HEK293 (cell line): Measurements from ENCODE around the gene TBC1D19.

Source experiments
- CTCF ChIA-PET: fragments of 350-600 bp; formaldehyde crosslinking; extraction: SDS; loops from one replicate; lab custom pipeline; 2021; ENCODE audit warnings: antibody characterized with exemption; lab: Yijun Ruan, JAX
- POLR2A ChIA-PET: fragments of 300-600 bp; formaldehyde crosslinking; extraction: SDS; loops from one replicate; lab custom pipeline; 2020; ENCODE audit warnings: antibody characterized with exemption, inconsistent platforms; lab: Yijun Ruan, JAX
- H3K27ac ChIP-seq: fragments of 200-500 bp; sonication (Bioruptor generic); 2 replicates; pipeline ENCODE4 v1.5.1; 2014; ENCODE audit warnings: low read depth, low read length, control low read depth, inconsistent platforms; ENCODE audit errors: extremely low read depth
- H3K36me3 ChIP-seq, 2 experiments: fragments of 200-500 bp in 1 of 2; sonication (Bioruptor generic) in 1 of 2; 1 replicate in 1 of 2; 2 replicates in 1 of 2; pipeline ENCODE4 v1.5.1; 2014 to 2017; ENCODE audit warnings: inconsistent platforms in 2 of 2, low read length in 2 of 2; ENCODE audit not compliant: control insufficient read depth in 2 of 2, insufficient read depth in 1 of 2
- H3K4me1 ChIP-seq: fragments of 200-500 bp; sonication (Bioruptor generic); 2 replicates; pipeline ENCODE4 v1.5.1; 2014; ENCODE audit warnings: mild to moderate bottlenecking, low read length, inconsistent platforms; ENCODE audit not compliant: control insufficient read depth, insufficient read depth
- H3K4me3 ChIP-seq: 2 replicates; pipeline ENCODE4 v1.5.1; 2011; ENCODE audit warnings: low read depth, mild to moderate bottlenecking, control low read depth, low read length, moderate library complexity
- H3K9me3 ChIP-seq: fragments of 200-500 bp; sonication (Bioruptor generic); 2 replicates; pipeline ENCODE4 v1.5.1; 2014; ENCODE audit warnings: low read depth, low read length, inconsistent platforms; ENCODE audit not compliant: control insufficient read depth, insufficient read depth
- EGR2 ChIP-seq: fragments of 450-650 bp; formaldehyde crosslinking; IDR thresholded peaks from 2 replicates; pipeline ENCODE4 v1.5.1; 2016; ENCODE audit warnings: low read depth, missing biosample characterization, missing genetic modification characterization
- FEZF1 ChIP-seq: fragments of 450-650 bp; formaldehyde crosslinking; IDR thresholded peaks from 2 replicates; pipeline ENCODE4 v1.5.1; 2016; ENCODE audit warnings: missing biosample characterization, missing genetic modification characterization
- IKZF3 ChIP-seq: fragments of 450-650 bp; IDR thresholded peaks from 2 replicates; pipeline ENCODE4 v1.5.0; 2018; ENCODE audit warnings: missing biosample characterization, mild to moderate bottlenecking, missing genetic modification characterization, moderate library complexity
- KLF1 ChIP-seq: fragments of 450-650 bp; formaldehyde crosslinking; IDR thresholded peaks from 2 replicates; pipeline ENCODE4 v1.5.1; 2016; ENCODE audit warnings: missing biosample characterization, missing genetic modification characterization
- KLF9 ChIP-seq: fragments of 450-650 bp; formaldehyde crosslinking; IDR thresholded peaks from 2 replicates; pipeline ENCODE4 v1.5.1; 2016; ENCODE audit warnings: missing biosample characterization, missing genetic modification characterization, low read depth
- TCF7L2 ChIP-seq: IDR thresholded peaks from 2 replicates; pipeline ENCODE4 v1.6.1; 2011; ENCODE audit warnings: low read depth, mild to moderate bottlenecking, inconsistent platforms, low read length, moderate library complexity, borderline replicate concordance
- ZFHX2 ChIP-seq: fragments of 450-650 bp; formaldehyde crosslinking; conservative IDR thresholded peaks from 2 replicates; pipeline ENCODE4 v1.5.1; 2016; ENCODE audit warnings: missing biosample characterization, missing genetic modification characterization
- ZNF133 ChIP-seq: fragments of 450-650 bp; formaldehyde crosslinking; IDR thresholded peaks from 2 replicates; pipeline ENCODE4 v1.5.1; 2016; ENCODE audit warnings: missing biosample characterization, missing genetic modification characterization
- ZNF202 ChIP-seq: fragments of 450-650 bp; formaldehyde crosslinking; IDR thresholded peaks from 2 replicates; pipeline ENCODE4 v1.5.1; 2016; ENCODE audit warnings: missing biosample characterization, missing genetic modification characterization, borderline replicate concordance
- ZNF221 ChIP-seq: fragments of 450-650 bp; formaldehyde crosslinking; IDR thresholded peaks from 2 replicates; pipeline ENCODE4 v1.5.1; 2017; ENCODE audit warnings: missing biosample characterization, missing genetic modification characterization, borderline replicate concordance
- ZNF223 ChIP-seq: fragments of 450-650 bp; formaldehyde crosslinking; IDR thresholded peaks from 2 replicates; pipeline ENCODE4 v1.5.1; 2016; ENCODE audit warnings: missing biosample characterization, missing genetic modification characterization
- ZNF292 ChIP-seq: fragments of 450-650 bp; formaldehyde crosslinking; IDR thresholded peaks from 2 replicates; pipeline ENCODE4 v1.5.1; 2016; ENCODE audit warnings: low read depth, missing biosample characterization, missing genetic modification characterization, borderline replicate concordance
- ZNF324 ChIP-seq: fragments of 450-650 bp; formaldehyde crosslinking; IDR thresholded peaks from 2 replicates; pipeline ENCODE4 v1.5.1; 2016; ENCODE audit warnings: missing biosample characterization, missing genetic modification characterization
- ZNF416 ChIP-seq: fragments of 450-650 bp; formaldehyde crosslinking; IDR thresholded peaks from 2 replicates; pipeline ENCODE4 v1.5.1; 2016; ENCODE audit warnings: missing biosample characterization, missing genetic modification characterization
- ZNF555 ChIP-seq: fragments of 450-650 bp; formaldehyde crosslinking; conservative IDR thresholded peaks from 2 replicates; pipeline ENCODE4 v1.5.1; 2017; ENCODE audit warnings: missing biosample characterization, mild to moderate bottlenecking, missing genetic modification characterization, inconsistent platforms
- ZNF777 ChIP-seq: fragments of 450-650 bp; formaldehyde crosslinking; IDR thresholded peaks from 2 replicates; pipeline ENCODE4 v1.5.1; 2017; ENCODE audit warnings: missing biosample characterization, missing genetic modification characterization, borderline replicate concordance
- ZXDB ChIP-seq: fragments of 450-650 bp; formaldehyde crosslinking; IDR thresholded peaks from 2 replicates; pipeline ENCODE4 v1.5.1; 2016; ENCODE audit warnings: missing biosample characterization, missing genetic modification characterization
- TF ChIP-seq, protein P1 (sequence below): sonication (generic); formaldehyde crosslinking; IDR thresholded peaks from 2 replicates; pipeline ENCODE4 v1.8.1; 2022; ENCODE audit warnings: mild to moderate bottlenecking, moderate library complexity, missing genetic modification reagents
- TF ChIP-seq, protein P2 (sequence below): fragments of 450-650 bp; formaldehyde crosslinking; IDR thresholded peaks from 2 replicates; pipeline ENCODE4 v1.5.1; 2017; ENCODE audit warnings: missing biosample characterization, missing genetic modification characterization
- TF ChIP-seq, protein P3 (sequence below): fragments of 450-650 bp; formaldehyde crosslinking; IDR thresholded peaks from 2 replicates; pipeline ENCODE4 v1.5.1; 2017; ENCODE audit warnings: missing biosample characterization, missing genetic modification characterization
- TF ChIP-seq, protein P4 (sequence below): fragments of 450-650 bp; formaldehyde crosslinking; IDR thresholded peaks from 2 replicates; pipeline ENCODE4 v1.5.1; 2016; ENCODE audit warnings: missing biosample characterization, missing genetic modification characterization
- TF ChIP-seq, protein P5 (sequence below): fragments of 450-650 bp; IDR thresholded peaks from 2 replicates; pipeline ENCODE4 v1.5.1; 2018; ENCODE audit warnings: missing biosample characterization, mild to moderate bottlenecking, missing genetic modification characterization
- TF ChIP-seq, protein P6 (sequence below): fragments of 450-650 bp; formaldehyde crosslinking; IDR thresholded peaks from 2 replicates; pipeline ENCODE4 v1.5.1; 2016; ENCODE audit warnings: missing biosample characterization, missing genetic modification characterization

Gene TBC1D19

DNA sequence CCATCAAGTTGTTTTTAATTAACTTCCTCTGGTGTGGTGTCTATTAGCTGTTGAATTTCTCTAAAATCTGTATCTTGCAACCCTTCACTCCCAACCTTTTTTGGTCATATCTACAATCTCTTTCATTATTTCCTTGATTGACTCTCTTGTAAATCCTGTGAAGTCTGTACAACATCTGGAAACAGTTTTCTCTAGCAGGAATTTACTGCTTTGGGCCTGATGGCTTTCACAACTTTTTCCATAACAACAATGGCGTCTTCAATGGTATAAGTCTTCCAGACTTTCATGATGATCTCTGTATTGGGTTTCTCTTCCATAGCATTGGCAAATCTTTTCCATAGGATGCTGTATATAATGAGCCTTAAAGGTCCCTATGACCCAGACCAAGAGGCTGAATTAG is 49.0 kb downstream of the TBC1D19 start:
- CTCF ChIA-PET = no interaction called here

DNA sequence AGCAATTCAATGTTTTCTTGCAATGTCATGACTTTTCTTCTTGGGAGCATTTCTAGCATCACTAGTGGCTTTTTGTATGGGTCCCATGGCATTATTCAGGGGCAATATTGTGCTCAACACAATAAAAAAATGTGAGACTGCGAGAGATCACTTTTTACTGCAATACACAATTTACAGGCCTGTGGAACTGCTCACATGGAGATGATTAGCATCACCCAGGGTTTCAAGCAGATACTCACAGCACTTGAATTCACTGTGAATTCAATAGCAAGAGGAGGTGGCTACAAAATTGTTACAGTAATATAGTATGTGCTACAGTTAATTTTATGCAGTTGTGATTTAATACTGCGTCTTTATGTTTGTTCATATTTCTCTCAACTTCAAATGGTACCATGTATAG is 50.4 kb downstream of the TBC1D19 start:
- CTCF ChIA-PET = no interaction called here
- POLR2A ChIA-PET = no interaction called here
- Histone ChIP-seq H3K36me3 (peaks cover 4 to 12% of the 10 kb centered on the region in 2 experiments; a peak in 2 of 3 replicates), H3K9me3 (no peaks in the 10 kb centered on the region), H3K4me1 (no peaks in the 10 kb centered on the region), H3K4me3 (no peak overlapping the region)
- TF ChIP-seq ZNF202 (tag by site-specific recombination) (no peak), FEZF1 (tag by site-specific recombination) (no peak), ZNF324 (tag by site-specific recombination) (no peak), ZNF555 (no peak), ZNF221 (tag by site-specific recombination) (no peak), KLF1 (tag by site-specific recombination) (no peak), ZNF133 (tag by site-specific recombination) (no peak), ZNF416 (tag by site-specific recombination) (no peak), EGR2 (tag by site-specific recombination) (no peak), KLF9 (no peak), TCF7L2 (no peak), ZXDB (no peak), ZNF777 (tag by site-specific recombination) (no peak), ZNF292 (tag by site-specific recombination) (no peak), ZFHX2 (tag by site-specific recombination) (no peak)
- TF ChIP-seq, protein P1, sequence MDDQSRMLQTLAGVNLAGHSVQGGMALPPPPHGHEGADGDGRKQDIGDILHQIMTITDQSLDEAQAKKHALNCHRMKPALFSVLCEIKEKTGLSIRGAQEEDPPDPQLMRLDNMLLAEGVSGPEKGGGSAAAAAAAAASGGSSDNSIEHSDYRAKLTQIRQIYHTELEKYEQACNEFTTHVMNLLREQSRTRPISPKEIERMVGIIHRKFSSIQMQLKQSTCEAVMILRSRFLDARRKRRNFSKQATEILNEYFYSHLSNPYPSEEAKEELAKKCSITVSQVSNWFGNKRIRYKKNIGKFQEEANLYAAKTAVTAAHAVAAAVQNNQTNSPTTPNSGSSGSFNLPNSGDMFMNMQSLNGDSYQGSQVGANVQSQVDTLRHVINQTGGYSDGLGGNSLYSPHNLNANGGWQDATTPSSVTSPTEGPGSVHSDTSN (CRISPR knock-in tag) = no peak
- TF ChIP-seq, protein P2, sequence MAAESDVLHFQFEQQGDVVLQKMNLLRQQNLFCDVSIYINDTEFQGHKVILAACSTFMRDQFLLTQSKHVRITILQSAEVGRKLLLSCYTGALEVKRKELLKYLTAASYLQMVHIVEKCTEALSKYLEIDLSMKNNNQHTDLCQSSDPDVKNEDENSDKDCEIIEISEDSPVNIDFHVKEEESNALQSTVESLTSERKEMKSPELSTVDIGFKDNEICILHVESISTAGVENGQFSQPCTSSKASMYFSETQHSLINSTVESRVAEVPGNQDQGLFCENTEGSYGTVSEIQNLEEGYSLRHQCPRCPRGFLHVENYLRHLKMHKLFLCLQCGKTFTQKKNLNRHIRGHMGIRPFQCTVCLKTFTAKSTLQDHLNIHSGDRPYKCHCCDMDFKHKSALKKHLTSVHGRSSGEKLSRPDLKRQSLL (tag by site-specific recombination) = no peak
- TF ChIP-seq, protein P3, sequence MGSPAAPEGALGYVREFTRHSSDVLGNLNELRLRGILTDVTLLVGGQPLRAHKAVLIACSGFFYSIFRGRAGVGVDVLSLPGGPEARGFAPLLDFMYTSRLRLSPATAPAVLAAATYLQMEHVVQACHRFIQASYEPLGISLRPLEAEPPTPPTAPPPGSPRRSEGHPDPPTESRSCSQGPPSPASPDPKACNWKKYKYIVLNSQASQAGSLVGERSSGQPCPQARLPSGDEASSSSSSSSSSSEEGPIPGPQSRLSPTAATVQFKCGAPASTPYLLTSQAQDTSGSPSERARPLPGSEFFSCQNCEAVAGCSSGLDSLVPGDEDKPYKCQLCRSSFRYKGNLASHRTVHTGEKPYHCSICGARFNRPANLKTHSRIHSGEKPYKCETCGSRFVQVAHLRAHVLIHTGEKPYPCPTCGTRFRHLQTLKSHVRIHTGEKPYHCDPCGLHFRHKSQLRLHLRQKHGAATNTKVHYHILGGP (tag by site-specific recombination) = no peak
- TF ChIP-seq, protein P4, sequence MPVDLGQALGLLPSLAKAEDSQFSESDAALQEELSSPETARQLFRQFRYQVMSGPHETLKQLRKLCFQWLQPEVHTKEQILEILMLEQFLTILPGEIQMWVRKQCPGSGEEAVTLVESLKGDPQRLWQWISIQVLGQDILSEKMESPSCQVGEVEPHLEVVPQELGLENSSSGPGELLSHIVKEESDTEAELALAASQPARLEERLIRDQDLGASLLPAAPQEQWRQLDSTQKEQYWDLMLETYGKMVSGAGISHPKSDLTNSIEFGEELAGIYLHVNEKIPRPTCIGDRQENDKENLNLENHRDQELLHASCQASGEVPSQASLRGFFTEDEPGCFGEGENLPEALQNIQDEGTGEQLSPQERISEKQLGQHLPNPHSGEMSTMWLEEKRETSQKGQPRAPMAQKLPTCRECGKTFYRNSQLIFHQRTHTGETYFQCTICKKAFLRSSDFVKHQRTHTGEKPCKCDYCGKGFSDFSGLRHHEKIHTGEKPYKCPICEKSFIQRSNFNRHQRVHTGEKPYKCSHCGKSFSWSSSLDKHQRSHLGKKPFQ (tag by site-specific recombination) = no peak
- TF ChIP-seq, protein P5, sequence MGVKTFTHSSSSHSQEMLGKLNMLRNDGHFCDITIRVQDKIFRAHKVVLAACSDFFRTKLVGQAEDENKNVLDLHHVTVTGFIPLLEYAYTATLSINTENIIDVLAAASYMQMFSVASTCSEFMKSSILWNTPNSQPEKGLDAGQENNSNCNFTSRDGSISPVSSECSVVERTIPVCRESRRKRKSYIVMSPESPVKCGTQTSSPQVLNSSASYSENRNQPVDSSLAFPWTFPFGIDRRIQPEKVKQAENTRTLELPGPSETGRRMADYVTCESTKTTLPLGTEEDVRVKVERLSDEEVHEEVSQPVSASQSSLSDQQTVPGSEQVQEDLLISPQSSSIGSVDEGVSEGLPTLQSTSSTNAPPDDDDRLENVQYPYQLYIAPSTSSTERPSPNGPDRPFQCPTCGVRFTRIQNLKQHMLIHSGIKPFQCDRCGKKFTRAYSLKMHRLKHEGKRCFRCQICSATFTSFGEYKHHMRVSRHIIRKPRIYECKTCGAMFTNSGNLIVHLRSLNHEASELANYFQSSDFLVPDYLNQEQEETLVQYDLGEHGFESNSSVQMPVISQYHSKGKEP = no peak
- TF ChIP-seq, all 188 proteins: peak for 0
- no peak overlapping the region for H3K27ac ChIP-seq

More for the DNA sequence above, 49.0 kb downstream of the TBC1D19 start:
- Histone ChIP-seq H3K36me3 (peaks cover 0 to 3% of the 10 kb centered on the region in 2 experiments; a peak in 1 of 3 replicates), H3K4me3 (no peak overlapping the region), H3K4me1 (no peaks in the 10 kb centered on the region), H3K9me3 (no peaks in the 10 kb centered on the region), H3K27ac (no peak overlapping the region)
- POLR2A ChIA-PET = no interaction called here
- TF ChIP-seq, protein P4 (tag by site-specific recombination) = no peak
- no peak for TF ChIP-seq ZNF223 (tag by site-specific recombination)
- no peak for TF ChIP-seq IKZF3 (tag by site-specific recombination)
- TF ChIP-seq, protein P6, sequence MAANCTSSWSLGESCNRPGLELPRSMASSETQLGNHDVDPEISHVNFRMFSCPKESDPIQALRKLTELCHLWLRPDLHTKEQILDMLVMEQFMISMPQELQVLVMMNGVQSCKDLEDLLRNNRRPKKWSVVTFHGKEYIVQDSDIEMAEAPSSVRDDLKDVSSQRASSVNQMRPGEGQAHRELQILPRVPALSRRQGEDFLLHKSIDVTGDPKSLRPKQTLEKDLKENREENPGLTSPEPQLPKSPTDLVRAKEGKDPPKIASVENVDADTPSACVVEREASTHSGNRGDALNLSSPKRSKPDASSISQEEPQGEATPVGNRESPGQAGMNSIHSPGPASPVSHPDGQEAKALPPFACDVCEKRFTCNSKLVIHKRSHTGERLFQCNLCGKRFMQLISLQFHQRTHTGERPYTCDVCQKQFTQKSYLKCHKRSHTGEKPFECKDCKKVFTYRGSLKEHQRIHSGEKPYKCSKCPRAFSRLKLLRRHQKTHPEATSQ (tag by site-specific recombination) = no peak
